Testis (tissue), 2 donors: ENCODE results near the gene CRYGN.

Experiments used
- CTCF ChIP-seq, 3 experiments: fragments of 450-650 bp in 2 of 3; fragments of 200-600 bp in 1 of 3; sonication (generic) in 1 of 3; IDR thresholded peaks; one replicate each; pipeline ENCODE4 v1.5.1; 2016 to 2019; ENCODE audit warnings: antibody characterized with exemption in 3 of 3, mild to moderate bottlenecking in 2 of 3, moderate library complexity in 1 of 3
- POLR2A ChIP-seq: fragments of 450-650 bp; IDR thresholded peaks from one replicate; pipeline ENCODE4 v1.6.1; 2017; ENCODE audit warnings: antibody characterized with exemption, mild to moderate bottlenecking, moderate library complexity

GRCh38 chr7:151435971-151436370 lies 4.0 kb downstream of the CRYGN start:
- no peak for TF ChIP-seq CTCF (IDR thresholded peaks at IDR 0.05)
- no peak for TF ChIP-seq POLR2A
